Gastroesophageal sphincter (tissue), 4 donors: ENCODE measurements around the gene KIF1A. TPM values are rescaled to one million over a fixed set of nuclear protein-coding genes. Genes with fewer than 3 reads are reported as not detected.

Experiments used
- ATAC-seq: fragments of 150-250 bp; one replicate; pipeline ENCODE4 v1.9.1; 2016; ENCODE audit warnings: mild to moderate bottlenecking, moderate library complexity
- H3K27ac ChIP-seq, 4 donors: fragments of 200-600 bp; sonication (generic) in 3 of 4; 1 replicate in 3 of 4; 2 replicates in 1 of 4; pipeline ENCODE4 v1.5.1; 2016 to 2019
- H3K27me3 ChIP-seq: fragments of 200-600 bp; sonication (generic); one replicate; pipeline ENCODE4 v1.5.1; 2019
- H3K36me3 ChIP-seq, 2 donors: fragments of 200-600 bp; sonication (generic); one replicate each; pipeline ENCODE4 v1.5.1; 2019; ENCODE audit warnings: control low read depth in 1 of 2
- H3K4me1 ChIP-seq, 3 donors: fragments of 200-600 bp; sonication (generic); 1 replicate in 2 of 3; 2 replicates in 1 of 3; pipeline ENCODE4 v1.5.1; 2016 to 2019; ENCODE audit warnings: control low read depth in 2 of 3
- H3K4me3 ChIP-seq, 2 donors: fragments of 200-600 bp; sonication (generic); one replicate each; pipeline ENCODE4 v1.5.1; 2019; ENCODE audit warnings: mild to moderate bottlenecking in 1 of 2, moderate library complexity in 1 of 2
- H3K9me3 ChIP-seq, 3 donors: fragments of 200-600 bp; sonication (generic); one replicate each; pipeline ENCODE4 v1.5.1; 2017 to 2019; ENCODE audit warnings: control low read depth in 2 of 3
- EP300 ChIP-seq: sonication (generic); formaldehyde crosslinking; IDR thresholded peaks from one replicate; pipeline ENCODE4 v1.6.1; 2017; ENCODE audit warnings: antibody characterized with exemption, mild to moderate bottlenecking
- POLR2A ChIP-seq, 2 donors: fragments of 450-650 bp; IDR thresholded peaks; one replicate each; pipeline ENCODE4 v1.6.1; 2017; ENCODE audit warnings: antibody characterized with exemption in 2 of 2, mild to moderate bottlenecking in 2 of 2, moderate library complexity in 1 of 2
- POLR2AphosphoS5 ChIP-seq: sonication (generic); formaldehyde crosslinking; IDR thresholded peaks from one replicate; pipeline ENCODE4 v1.6.1; 2017; ENCODE audit warnings: antibody characterized with exemption
- WGBS, 2 donors: methylation state at CpG; one replicate each; pipeline ENCODE4 v1.1.5; 2018; ENCODE audit warnings: low coverage in 1 of 2; 5-methylcytosine and 5-hydroxymethylcytosine counted together
- total RNA-seq, 4 donors: library from RNA; depleted of rRNA; stranded (reverse); fragments of >200 nt; gene quantifications; one replicate each; pipeline ENCODE4 v1.1.0, GENCODE V29; 2016
- TF ChIP-seq, protein P1 (sequence below), 4 experiments: fragments of 200-600 bp in 2 of 4; fragments of 450-650 bp in 2 of 4; sonication (generic) in 1 of 4; IDR thresholded peaks; one replicate each; pipeline ENCODE4 v1.5.1; 2017 to 2019; ENCODE audit warnings: antibody characterized with exemption in 4 of 4, mild to moderate bottlenecking in 2 of 4, moderate library complexity in 2 of 4

The KIF1A gene
- total RNA-seq, 4 donors from 2014 or later, result 0.62 to 2.3 (median 1.6) TPM

GRCh38 chr2:240788482-240788881 lies 31.5 kb downstream of the KIF1A start:
- TF ChIP-seq POLR2A (IDR thresholded peaks at IDR 0.05) (no peak), EP300 (no peak), POLR2AphosphoS5 (no peak)
- TF ChIP-seq, protein P1, sequence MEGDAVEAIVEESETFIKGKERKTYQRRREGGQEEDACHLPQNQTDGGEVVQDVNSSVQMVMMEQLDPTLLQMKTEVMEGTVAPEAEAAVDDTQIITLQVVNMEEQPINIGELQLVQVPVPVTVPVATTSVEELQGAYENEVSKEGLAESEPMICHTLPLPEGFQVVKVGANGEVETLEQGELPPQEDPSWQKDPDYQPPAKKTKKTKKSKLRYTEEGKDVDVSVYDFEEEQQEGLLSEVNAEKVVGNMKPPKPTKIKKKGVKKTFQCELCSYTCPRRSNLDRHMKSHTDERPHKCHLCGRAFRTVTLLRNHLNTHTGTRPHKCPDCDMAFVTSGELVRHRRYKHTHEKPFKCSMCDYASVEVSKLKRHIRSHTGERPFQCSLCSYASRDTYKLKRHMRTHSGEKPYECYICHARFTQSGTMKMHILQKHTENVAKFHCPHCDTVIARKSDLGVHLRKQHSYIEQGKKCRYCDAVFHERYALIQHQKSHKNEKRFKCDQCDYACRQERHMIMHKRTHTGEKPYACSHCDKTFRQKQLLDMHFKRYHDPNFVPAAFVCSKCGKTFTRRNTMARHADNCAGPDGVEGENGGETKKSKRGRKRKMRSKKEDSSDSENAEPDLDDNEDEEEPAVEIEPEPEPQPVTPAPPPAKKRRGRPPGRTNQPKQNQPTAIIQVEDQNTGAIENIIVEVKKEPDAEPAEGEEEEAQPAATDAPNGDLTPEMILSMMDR (IDR thresholded peaks at IDR 0.05), result no peak
- Histone ChIP-seq H3K27me3 (peaks cover 47% of the 10 kb centered on the region), H3K9me3 (no peaks in the 10 kb centered on the region), H3K27ac (no peak overlapping the region), H3K4me1 (no peaks in the 10 kb centered on the region), H3K4me3 (no peak overlapping the region), H3K36me3 (no peaks in the 10 kb centered on the region)
- 82 to 100% methylated on average over 1 to 4 of the region's 4 CpGs for WGBS, 2 donors
- no peak for ATAC-seq

GRCh38 chr2:240787521-240788472 lies 32.2 kb downstream of the KIF1A start:
- Histone ChIP-seq H3K27ac (no peak overlapping the region), H3K4me1 (no peaks in the 10 kb centered on the region), H3K9me3 (no peaks in the 10 kb centered on the region), H3K27me3 (peaks cover 54% of the 10 kb centered on the region), H3K36me3 (no peaks in the 10 kb centered on the region), H3K4me3 (no peak overlapping the region)
- no peak for ATAC-seq
- WGBS, 2 donors, result no CpG with 5 or more reads among the region's 23 CpGs
- TF ChIP-seq, protein P1 (IDR thresholded peaks at IDR 0.05), result no peak
- no peak for TF ChIP-seq EP300
- TF ChIP-seq POLR2A (IDR thresholded peaks at IDR 0.05), result no peak

DNA sequence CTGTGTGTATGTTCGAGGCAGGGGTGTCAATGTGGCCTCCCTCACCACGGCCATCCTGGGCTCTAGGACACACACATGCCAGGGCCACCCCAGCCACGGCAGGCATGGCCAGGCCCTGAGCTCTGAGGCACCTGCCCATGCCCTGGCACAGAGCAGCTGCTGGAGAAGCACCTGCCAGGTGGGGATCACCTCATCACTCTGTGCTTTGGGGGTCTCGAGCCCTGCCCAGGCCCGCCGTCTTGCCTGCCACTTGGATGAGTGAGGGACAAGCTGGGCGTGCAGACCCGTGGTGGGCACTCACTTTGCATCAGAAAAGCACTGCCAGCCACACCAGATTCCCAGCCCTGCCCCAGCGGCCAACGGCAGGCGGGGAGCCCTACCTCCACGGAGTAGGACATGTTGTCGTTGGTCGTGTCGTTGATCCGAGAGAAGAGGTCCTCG lies 33.1 kb downstream of the KIF1A start:
- no peak for ATAC-seq
- H3K27ac ChIP-seq, result no peak overlapping the region
- H3K27me3 ChIP-seq, result peaks cover 63% of the 10 kb centered on the region
- H3K4me1 ChIP-seq, result no peaks in the 10 kb centered on the region
- no peak overlapping the region for H3K4me3 ChIP-seq
- H3K9me3 ChIP-seq, result no peaks in the 10 kb centered on the region
- no peaks in the 10 kb centered on the region for H3K36me3 ChIP-seq
- WGBS, 2 donors, result 80% methylated on average over 1 of the region's 17 CpGs; no CpG with 5 or more reads in 1 of the 2 donors
- TF ChIP-seq, protein P1 (IDR thresholded peaks at IDR 0.05), result no peak

GRCh38 chr2:240786355-240786841 lies 33.6 kb downstream of the KIF1A start:
- WGBS, 2 donors, result no CpG with 5 or more reads among the region's 8 CpGs
- no peaks in the 10 kb centered on the region for H3K36me3 ChIP-seq
- H3K27ac ChIP-seq, result no peak overlapping the region
- TF ChIP-seq, protein P1 (IDR thresholded peaks at IDR 0.05), result no peak
- no peak for TF ChIP-seq POLR2A (IDR thresholded peaks at IDR 0.05)
- TF ChIP-seq POLR2AphosphoS5, result no peak
- no peak for TF ChIP-seq EP300
- H3K4me1 ChIP-seq, result no peaks in the 10 kb centered on the region
- H3K27me3 ChIP-seq, result peaks cover 67% of the 10 kb centered on the region
- no peak overlapping the region for H3K4me3 ChIP-seq
- peak; percentile 35 for ATAC-seq
- H3K9me3 ChIP-seq, result no peaks in the 10 kb centered on the region
